Body of pancreas (tissue), 4 donors: Measurements from ENCODE around the gene SIX2.

Source experiments
- POLR2A ChIP-seq, 3 donors: fragments of 450-650 bp; IDR thresholded peaks; one replicate each; pipeline ENCODE4 v1.6.1; 2016; ENCODE audit warnings: antibody characterized with exemption in 3 of 3, mild to moderate bottlenecking in 2 of 3
- TF ChIP-seq, protein P1 (sequence below), 7 experiments: fragments of 450-650 bp in 4 of 7; fragments of 200-600 bp in 3 of 7; sonication (generic) in 3 of 7; IDR thresholded peaks; one replicate each; pipeline ENCODE4 v1.5.1; 2016 to 2019; ENCODE audit warnings: antibody characterized with exemption in 7 of 7

DNA sequence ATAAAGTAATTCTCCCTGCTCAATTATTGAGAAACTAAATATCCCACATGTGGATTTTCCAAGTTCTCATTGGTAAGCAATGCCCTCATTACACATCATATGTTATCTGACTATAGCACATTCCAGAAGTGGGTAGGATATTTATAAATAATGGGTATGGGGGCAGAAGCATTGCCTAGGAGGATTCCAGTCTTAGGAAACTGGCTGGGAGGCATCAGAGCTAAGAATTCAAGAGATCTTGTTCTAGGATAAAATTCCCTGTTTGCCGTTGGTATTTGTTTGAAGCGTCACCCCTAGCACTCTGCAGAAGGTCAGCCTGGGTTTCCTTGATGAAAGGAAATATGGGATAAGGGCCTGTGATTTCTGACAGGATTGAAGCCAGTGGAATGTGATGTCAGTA, 20.1 kb downstream of the SIX2 start:
- TF ChIP-seq, protein P1, sequence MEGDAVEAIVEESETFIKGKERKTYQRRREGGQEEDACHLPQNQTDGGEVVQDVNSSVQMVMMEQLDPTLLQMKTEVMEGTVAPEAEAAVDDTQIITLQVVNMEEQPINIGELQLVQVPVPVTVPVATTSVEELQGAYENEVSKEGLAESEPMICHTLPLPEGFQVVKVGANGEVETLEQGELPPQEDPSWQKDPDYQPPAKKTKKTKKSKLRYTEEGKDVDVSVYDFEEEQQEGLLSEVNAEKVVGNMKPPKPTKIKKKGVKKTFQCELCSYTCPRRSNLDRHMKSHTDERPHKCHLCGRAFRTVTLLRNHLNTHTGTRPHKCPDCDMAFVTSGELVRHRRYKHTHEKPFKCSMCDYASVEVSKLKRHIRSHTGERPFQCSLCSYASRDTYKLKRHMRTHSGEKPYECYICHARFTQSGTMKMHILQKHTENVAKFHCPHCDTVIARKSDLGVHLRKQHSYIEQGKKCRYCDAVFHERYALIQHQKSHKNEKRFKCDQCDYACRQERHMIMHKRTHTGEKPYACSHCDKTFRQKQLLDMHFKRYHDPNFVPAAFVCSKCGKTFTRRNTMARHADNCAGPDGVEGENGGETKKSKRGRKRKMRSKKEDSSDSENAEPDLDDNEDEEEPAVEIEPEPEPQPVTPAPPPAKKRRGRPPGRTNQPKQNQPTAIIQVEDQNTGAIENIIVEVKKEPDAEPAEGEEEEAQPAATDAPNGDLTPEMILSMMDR (IDR thresholded peaks at IDR 0.05) = no peak
- no peak for TF ChIP-seq POLR2A (IDR thresholded peaks at IDR 0.05)
